Measurements from ENCODE around the gene HNRNPAB.
A peak's percentile ranks its signal among the peaks of the same experiment; 100 is the strongest.

HNRNPAB gene

GRCh38 chr5:178247481-178248456 lies 43.4 kb downstream of the HNRNPAB start:
- 86% methylated on average over 23 of the region's 24 CpGs for WGBS
- H3K4me2 ChIP-seq (ENCODE audit: low read length, poor library complexity, severe bottlenecking): no peak overlapping the region
- no peak for DNase-seq

GRCh38 chr5:178248750-178249149 lies 44.4 kb downstream of the HNRNPAB start:
- no peak overlapping the region for H3K4ac ChIP-seq (ENCODE audit: low read depth in 1 of 2, low read length in 2 of 2)
- H3K9ac ChIP-seq (ENCODE audit: low read length): no peak overlapping the region
- no peak for DNase-seq
- peaks cover 0 to 27% of the 10 kb centered on the region in 2 experiments for H3K27me3 ChIP-seq (ENCODE audit: control insufficient read depth in 1 of 2, insufficient read depth in 1 of 2, low read length in 2 of 2)
- no peak overlapping the region for H3K4me2 ChIP-seq (ENCODE audit: low read length, poor library complexity, severe bottlenecking)
- no peak overlapping the region for H3K27ac ChIP-seq (ENCODE audit: low read length, poor library complexity, severe bottlenecking)
- no peak overlapping the region for H3K23ac ChIP-seq (ENCODE audit: low read length in 2 of 2)
- no peaks in the 10 kb centered on the region for H3K9me3 ChIP-seq (ENCODE audit: control insufficient read depth, low read length)
- H2BK15ac ChIP-seq (ENCODE audit: low read depth, poor library complexity, severe bottlenecking): no peak overlapping the region
- 89% methylated on average over 18 of the region's 18 CpGs for WGBS
- no peak overlapping the region for H4K91ac ChIP-seq (ENCODE audit: low read length)
- no peaks in the 10 kb centered on the region for H3K79me1 ChIP-seq (replicated peaks; ENCODE audit: low read length, poor library complexity, severe bottlenecking)
- no peak overlapping the region for H2AFZ ChIP-seq (ENCODE audit: low read depth, low read length)
- H3K14ac ChIP-seq (ENCODE audit: low read length in 2 of 2): no peak overlapping the region
- H2BK120ac ChIP-seq (ENCODE audit: low read depth, low read length): no peak overlapping the region
- H3K36me3 ChIP-seq (ENCODE audit: control insufficient read depth in 1 of 2, insufficient read depth in 2 of 2, low read depth in 1 of 2, low read length in 2 of 2): no peaks in the 10 kb centered on the region
- H2BK5ac ChIP-seq (ENCODE audit: low read depth, low read length, poor library complexity, severe bottlenecking): no peak overlapping the region
- no peak overlapping the region for H4K8ac ChIP-seq (ENCODE audit: low read length)
- no peaks in the 10 kb centered on the region for H3K4me1 ChIP-seq (ENCODE audit: control insufficient read depth, insufficient read depth, low read depth, low read length)
- no peak overlapping the region for H2AK5ac ChIP-seq (ENCODE audit: low read length, severe bottlenecking)
- no peak overlapping the region for H2BK12ac ChIP-seq (ENCODE audit: low read length in 2 of 2)
- no peak overlapping the region for H3K18ac ChIP-seq (ENCODE audit: low read depth in 1 of 2, low read length in 2 of 2)
- no peak overlapping the region for H3K4me3 ChIP-seq (ENCODE audit: insufficient read depth in 1 of 2, low read depth in 1 of 2, low read length in 2 of 2)

More at GRCh38 chr5:178247481-178248456, 43.4 kb downstream of the HNRNPAB start:
- no peaks in the 10 kb centered on the region for H3K36me3 ChIP-seq (ENCODE audit: control insufficient read depth in 1 of 2, insufficient read depth in 2 of 2, low read depth in 1 of 2, low read length in 2 of 2)
- no peaks in the 10 kb centered on the region for H3K9me3 ChIP-seq (ENCODE audit: control insufficient read depth, low read length)
- H3K18ac ChIP-seq (ENCODE audit: low read depth in 1 of 2, low read length in 2 of 2): no peak overlapping the region
- H3K27ac ChIP-seq (ENCODE audit: low read length, poor library complexity, severe bottlenecking): no peak overlapping the region
- H2BK12ac ChIP-seq (ENCODE audit: low read length in 2 of 2): no peak overlapping the region
- H4K8ac ChIP-seq (ENCODE audit: low read length): no peak overlapping the region
- H3K79me1 ChIP-seq (replicated peaks; ENCODE audit: low read length, poor library complexity, severe bottlenecking): no peaks in the 10 kb centered on the region
- no peak overlapping the region for H3K14ac ChIP-seq (ENCODE audit: low read length in 2 of 2)
- no peak overlapping the region for H3K4ac ChIP-seq (ENCODE audit: low read depth in 1 of 2, low read length in 2 of 2)
- no peak overlapping the region for H2AK5ac ChIP-seq (ENCODE audit: low read length, severe bottlenecking)
- no peak overlapping the region for H3K4me3 ChIP-seq (ENCODE audit: insufficient read depth in 1 of 2, low read depth in 1 of 2, low read length in 2 of 2)
- no peak overlapping the region for H2BK15ac ChIP-seq (ENCODE audit: low read depth, poor library complexity, severe bottlenecking)
- no peak overlapping the region for H3K9ac ChIP-seq (ENCODE audit: low read length)
- no peak overlapping the region for H4K91ac ChIP-seq (ENCODE audit: low read length)
- no peaks in the 10 kb centered on the region for H3K4me1 ChIP-seq (ENCODE audit: control insufficient read depth, insufficient read depth, low read depth, low read length)
- H3K27me3 ChIP-seq (ENCODE audit: control insufficient read depth in 1 of 2, insufficient read depth in 1 of 2, low read length in 2 of 2): peaks cover 0 to 27% of the 10 kb centered on the region in 2 experiments
- H3K23ac ChIP-seq (ENCODE audit: low read length in 2 of 2): no peak overlapping the region
- H2AFZ ChIP-seq (ENCODE audit: low read depth, low read length): no peak overlapping the region
- H2BK5ac ChIP-seq (ENCODE audit: low read depth, low read length, poor library complexity, severe bottlenecking): no peak overlapping the region
- H2BK120ac ChIP-seq (ENCODE audit: low read depth, low read length): no peak overlapping the region

DNA sequence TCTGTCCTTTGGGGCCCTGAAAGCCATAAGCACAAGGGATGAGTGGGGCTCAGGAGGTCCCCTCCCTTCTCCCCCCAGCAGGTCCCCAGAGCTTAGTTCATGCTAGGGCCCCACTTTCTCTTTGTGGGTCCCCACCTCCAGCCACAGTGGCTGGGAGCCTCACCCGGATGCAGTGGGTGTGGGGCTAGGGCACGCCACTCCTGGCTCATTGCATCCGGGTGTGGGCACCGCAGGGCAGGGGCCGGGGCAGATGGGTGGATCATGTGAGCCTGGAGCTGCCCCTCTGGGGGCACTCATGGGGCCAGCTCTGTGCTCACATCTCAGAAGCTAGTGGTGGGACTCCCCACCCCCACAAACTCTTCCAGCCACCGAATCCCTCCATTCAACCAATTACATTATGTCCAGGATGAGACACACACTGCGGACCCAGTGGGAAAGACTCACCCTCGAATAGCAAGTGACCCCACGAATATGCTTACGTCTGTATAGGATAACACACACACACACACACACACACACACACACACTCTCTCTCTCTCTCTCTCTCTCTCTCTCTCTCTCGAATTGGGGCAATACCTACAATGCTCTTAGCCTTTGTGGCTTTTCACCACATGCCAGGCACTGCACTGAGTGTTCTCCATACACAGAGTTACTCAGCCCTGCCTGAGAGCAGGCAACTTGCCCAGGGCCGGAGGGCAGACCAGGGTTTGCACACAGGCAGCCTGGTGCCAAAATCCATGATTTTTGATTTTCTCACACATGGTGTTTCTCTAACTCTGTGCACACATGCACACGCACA lies 45.1 kb downstream of the HNRNPAB start:
- H3K27me3 ChIP-seq (ENCODE audit: control insufficient read depth in 1 of 2, insufficient read depth in 1 of 2, low read length in 2 of 2): peaks cover 0 to 30% of the 10 kb centered on the region in 2 experiments
- no peak overlapping the region for H3K4me3 ChIP-seq (ENCODE audit: insufficient read depth in 1 of 2, low read depth in 1 of 2, low read length in 2 of 2)
- H2AK5ac ChIP-seq (ENCODE audit: low read length, severe bottlenecking): no peak overlapping the region
- H3K14ac ChIP-seq (ENCODE audit: low read length in 2 of 2): no peak overlapping the region
- H2BK120ac ChIP-seq (ENCODE audit: low read depth, low read length): no peak overlapping the region
- no peaks in the 10 kb centered on the region for H3K9me3 ChIP-seq (ENCODE audit: control insufficient read depth, low read length)
- H2BK5ac ChIP-seq (ENCODE audit: low read depth, low read length, poor library complexity, severe bottlenecking): no peak overlapping the region
- no peak overlapping the region for H3K18ac ChIP-seq (ENCODE audit: low read depth in 1 of 2, low read length in 2 of 2)
- no peaks in the 10 kb centered on the region for H3K4me1 ChIP-seq (ENCODE audit: control insufficient read depth, insufficient read depth, low read depth, low read length)
- WGBS: 89% methylated on average over 11 of the region's 13 CpGs
- no peak overlapping the region for H2BK15ac ChIP-seq (ENCODE audit: low read depth, poor library complexity, severe bottlenecking)
- H2AFZ ChIP-seq (ENCODE audit: low read depth, low read length): no peak overlapping the region
- no peak overlapping the region for H3K27ac ChIP-seq (ENCODE audit: low read length, poor library complexity, severe bottlenecking)
- no peak overlapping the region for H3K23ac ChIP-seq (ENCODE audit: low read length in 2 of 2)
- DNase-seq: no peak
- H3K36me3 ChIP-seq (ENCODE audit: control insufficient read depth in 1 of 2, insufficient read depth in 2 of 2, low read depth in 1 of 2, low read length in 2 of 2): no peaks in the 10 kb centered on the region
- no peak overlapping the region for H4K8ac ChIP-seq (ENCODE audit: low read length)
- no peak overlapping the region for H3K9ac ChIP-seq (ENCODE audit: low read length)
- H4K91ac ChIP-seq (ENCODE audit: low read length): no peak overlapping the region
- no peak overlapping the region for H3K4ac ChIP-seq (ENCODE audit: low read depth in 1 of 2, low read length in 2 of 2)
- H3K79me1 ChIP-seq (replicated peaks; ENCODE audit: low read length, poor library complexity, severe bottlenecking): no peaks in the 10 kb centered on the region
- no peak overlapping the region for H2BK12ac ChIP-seq (ENCODE audit: low read length in 2 of 2)
- no peak overlapping the region for H3K4me2 ChIP-seq (ENCODE audit: low read length, poor library complexity, severe bottlenecking)

DNA sequence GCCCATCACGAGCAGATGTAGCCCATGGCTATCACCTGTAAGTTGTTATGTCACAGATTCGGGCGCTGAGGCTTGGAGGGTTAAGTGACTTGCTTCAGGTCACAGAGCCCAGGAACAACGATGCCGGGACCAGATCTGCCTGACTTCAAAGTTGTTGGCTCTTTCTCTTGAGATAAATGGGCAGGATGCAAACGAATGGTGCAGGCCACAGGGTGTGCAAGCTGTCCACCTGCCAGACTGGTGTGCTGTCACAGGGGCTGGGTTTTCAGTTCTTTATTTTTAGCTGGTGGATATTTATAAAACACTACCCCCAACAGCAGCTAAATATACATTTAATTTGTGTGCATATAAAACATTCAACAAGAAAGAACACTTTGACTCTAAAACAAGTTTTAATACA lies 45.9 kb downstream of the HNRNPAB start:
- H3K4me3 ChIP-seq (ENCODE audit: insufficient read depth in 1 of 2, low read depth in 1 of 2, low read length in 2 of 2): peak overlapping the region in 1 of 2 experiments; percentile 40
- H2BK5ac ChIP-seq (ENCODE audit: low read depth, low read length, poor library complexity, severe bottlenecking): no peak overlapping the region
- no peaks in the 10 kb centered on the region for H3K9me3 ChIP-seq (ENCODE audit: control insufficient read depth, low read length)
- no peak overlapping the region for H3K4me2 ChIP-seq (ENCODE audit: low read length, poor library complexity, severe bottlenecking)
- H3K9ac ChIP-seq (ENCODE audit: low read length): no peak overlapping the region
- no peak overlapping the region for H3K27ac ChIP-seq (ENCODE audit: low read length, poor library complexity, severe bottlenecking)
- H2BK12ac ChIP-seq (ENCODE audit: low read length in 2 of 2): no peak overlapping the region
- no peak for DNase-seq
- no peak overlapping the region for H3K14ac ChIP-seq (ENCODE audit: low read length in 2 of 2)
- no peaks in the 10 kb centered on the region for H3K79me1 ChIP-seq (replicated peaks; ENCODE audit: low read length, poor library complexity, severe bottlenecking)
- H3K4ac ChIP-seq (ENCODE audit: low read depth in 1 of 2, low read length in 2 of 2): no peak overlapping the region
- no peaks in the 10 kb centered on the region for H3K36me3 ChIP-seq (ENCODE audit: control insufficient read depth in 1 of 2, insufficient read depth in 2 of 2, low read depth in 1 of 2, low read length in 2 of 2)
- peak overlapping the region; percentile 22 for H4K91ac ChIP-seq (ENCODE audit: low read length)
- 83% methylated on average over 6 of the region's 6 CpGs for WGBS
- no peak overlapping the region for H3K23ac ChIP-seq (ENCODE audit: low read length in 2 of 2)
- peaks cover 0 to 37% of the 10 kb centered on the region in 2 experiments for H3K27me3 ChIP-seq (ENCODE audit: control insufficient read depth in 1 of 2, insufficient read depth in 1 of 2, low read length in 2 of 2)
- no peak overlapping the region for H4K8ac ChIP-seq (ENCODE audit: low read length)
- no peak overlapping the region for H3K18ac ChIP-seq (ENCODE audit: low read depth in 1 of 2, low read length in 2 of 2)
- H2AK5ac ChIP-seq (ENCODE audit: low read length, severe bottlenecking): no peak overlapping the region
- H2BK15ac ChIP-seq (ENCODE audit: low read depth, poor library complexity, severe bottlenecking): no peak overlapping the region
- no peaks in the 10 kb centered on the region for H3K4me1 ChIP-seq (ENCODE audit: control insufficient read depth, insufficient read depth, low read depth, low read length)
- no peak overlapping the region for H2AFZ ChIP-seq (ENCODE audit: low read depth, low read length)
- no peak overlapping the region for H2BK120ac ChIP-seq (ENCODE audit: low read depth, low read length)

Data from mesenchymal stem cell (in vitro differentiated cells and primary cell).